ENCODE measurements around the gene KDM8. TPM values are rescaled to one million over a fixed set of nuclear protein-coding genes. Genes with fewer than 3 reads are reported as not detected.
A peak's percentile ranks its signal among the peaks of the same experiment; 100 is the strongest.

The KDM8 gene
- total RNA-seq, 1 experiment from 2014 or later = 15.5 TPM

GRCh38 chr16:27189335-27189972, 13.9 kb upstream of the KDM8 start:
- Histone ChIP-seq H2BK20ac (ENCODE audit: low read depth, low read length, poor library complexity, severe bottlenecking) (no peak overlapping the region), H2BK15ac (ENCODE audit: low read depth, low read length) (no peak overlapping the region), H4K5ac (ENCODE audit: insufficient read length, low read depth, low read length) (no peak overlapping the region), H3K79me1 (ENCODE audit: insufficient read depth, low read depth, low read length, poor library complexity, severe bottlenecking) (no peaks in the 10 kb centered on the region), H2AFZ (ENCODE audit: low read length) (no peak overlapping the region), H3K9me3 (ENCODE audit: control insufficient read depth, low read depth, low read length) (no peaks in the 10 kb centered on the region), H3K27me3 (ENCODE audit: insufficient read depth, low read length) (no peaks in the 10 kb centered on the region), H4K8ac (replicated peaks; ENCODE audit: insufficient read length, low read depth, low read length) (no peak overlapping the region), H4K91ac (ENCODE audit: insufficient read length, low read depth, low read length) (no peak overlapping the region), H2BK5ac (ENCODE audit: insufficient read length, low read length) (no peak overlapping the region), H2AK5ac (ENCODE audit: insufficient read length, low read length) (no peak overlapping the region), H3K18ac (ENCODE audit: insufficient read length, low read depth, low read length) (no peak overlapping the region), H2BK12ac (ENCODE audit: insufficient read length, low read depth, low read length) (no peak overlapping the region), H3K27ac (ENCODE audit: insufficient read length, low read depth, low read length) (no peak overlapping the region), H3K56ac (ENCODE audit: insufficient read length, low read depth, low read length) (no peak overlapping the region), H3K4me2 (ENCODE audit: insufficient read depth, insufficient read length, low read length) (no peak overlapping the region), H4K20me1 (ENCODE audit: control insufficient read depth, insufficient read depth, insufficient read length) (no peaks in the 10 kb centered on the region), H3K4me1 (ENCODE audit: insufficient read depth, low read length) (no peaks in the 10 kb centered on the region; the same call in 1 of the 2 replicates), H3T11ph (ENCODE audit: low read length) (no peak overlapping the region), H2BK120ac (ENCODE audit: low read depth, low read length, poor library complexity, severe bottlenecking) (no peak overlapping the region), H3K23me2 (ENCODE audit: insufficient read length, low read depth, low read length, poor library complexity, severe bottlenecking) (no peaks in the 10 kb centered on the region), H3K4ac (ENCODE audit: low read depth, low read length) (no peak overlapping the region), H3K79me2 (ENCODE audit: insufficient read depth, low read length) (no peaks in the 10 kb centered on the region), H3K14ac (ENCODE audit: insufficient read depth, low read length) (peak overlapping the region; percentile 31; the same call in 1 of the 2 replicates), H3K23ac (ENCODE audit: insufficient read length, low read depth, low read length) (no peak overlapping the region), H3K9ac (ENCODE audit: extremely low read depth, insufficient read length, low read length) (no peak overlapping the region)
- H3K36me3 Mint-ChIP-seq (ENCODE audit: insufficient read depth in 1 of 3, low read depth in 3 of 3) = no peaks in the 10 kb centered on the region
- no peak overlapping the region for H3K27ac Mint-ChIP-seq
- H3K4me1 Mint-ChIP-seq = peaks cover 2 to 12% of the 10 kb centered on the region in 2 experiments; a peak in 3 of 4 replicates
- H3K27me3 Mint-ChIP-seq (ENCODE audit: low read depth) = no peaks in the 10 kb centered on the region; the same call in none of the 2 replicates
- H3K9me3 Mint-ChIP-seq = peaks cover 0 to under 1% of the 10 kb centered on the region in 2 experiments; a peak in 1 of 5 replicates
- DNase-seq = peak; percentile 75
- no CpG with 5 or more reads among the region's 13 CpGs for WGBS (ENCODE audit: extremely low coverage, insufficient read length, low lambda C conversion rate)
- no peak overlapping the region for H3K4me3 Mint-ChIP-seq
- TF ChIP-seq CTCF (conservative IDR thresholded peaks at IDR 0.05) = no peak
